ENCODE data around the gene PPP1CC.

PPP1CC gene

DNA sequence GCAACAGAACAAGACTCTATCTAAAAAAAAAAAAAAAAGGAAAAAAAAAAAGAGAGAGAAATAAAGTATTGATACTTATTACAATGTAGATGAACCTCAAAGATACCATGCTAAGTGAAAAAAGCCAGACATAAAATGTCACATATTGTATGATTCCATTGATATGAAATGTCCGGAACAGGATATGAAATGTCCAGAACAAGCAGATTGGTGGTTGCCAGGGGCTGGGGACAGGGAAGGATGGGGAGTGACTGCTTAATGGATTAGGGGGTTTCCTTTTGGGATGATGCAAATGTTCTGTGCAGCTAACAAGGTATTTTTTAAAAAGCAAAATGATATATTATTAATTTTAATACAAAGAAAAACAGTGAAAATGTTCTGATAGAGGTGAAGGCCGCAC lies 58.8 kb downstream of the PPP1CC start:
- DNase-seq: no peak

- no peak for DNase-seq
These were observed 62.7 kb downstream of the PPP1CC start for GRCh38 chr12:110680032-110680431.

- DNase-seq: no peak
These were observed 63.5 kb downstream of the PPP1CC start for GRCh38 chr12:110679201-110679600.

- DNase-seq: no peak
These were observed 64.7 kb downstream of the PPP1CC start for GRCh38 chr12:110677982-110678381.

DNA sequence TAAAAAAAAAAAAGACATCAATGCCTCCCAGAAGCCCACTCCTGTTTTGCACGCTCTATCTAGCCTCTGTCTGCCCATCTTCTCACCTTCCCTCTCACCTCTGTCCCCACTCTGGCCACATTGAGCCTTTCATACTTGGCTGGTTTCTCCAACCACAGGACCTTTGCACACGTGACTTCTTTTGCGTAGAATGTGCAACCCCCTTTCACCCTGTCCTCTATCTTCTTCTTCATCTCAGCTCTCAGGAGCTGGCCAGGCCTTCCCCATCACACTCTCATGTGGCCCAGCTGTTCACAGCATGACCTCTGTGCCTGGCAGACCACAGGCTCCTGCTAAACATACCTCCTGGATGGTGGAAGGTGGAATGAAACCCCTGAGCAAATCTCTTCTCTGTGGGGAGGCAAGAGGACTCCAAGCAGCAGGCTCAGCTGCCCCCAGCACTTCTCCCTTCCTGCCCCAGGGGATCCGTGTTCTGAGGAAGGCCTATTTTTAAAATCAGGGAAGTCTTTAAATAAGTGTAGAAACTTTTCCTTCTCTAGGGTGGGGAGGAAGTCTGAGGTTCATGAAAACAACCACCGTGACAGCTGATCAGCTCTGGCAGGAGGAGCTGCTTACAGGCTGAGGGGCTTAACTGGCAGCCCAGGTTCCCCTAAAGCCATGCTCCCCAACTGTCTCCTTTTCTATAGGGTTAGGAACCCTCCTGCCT lies 65.3 kb downstream of the PPP1CC start:
- no peak for DNase-seq

DNA sequence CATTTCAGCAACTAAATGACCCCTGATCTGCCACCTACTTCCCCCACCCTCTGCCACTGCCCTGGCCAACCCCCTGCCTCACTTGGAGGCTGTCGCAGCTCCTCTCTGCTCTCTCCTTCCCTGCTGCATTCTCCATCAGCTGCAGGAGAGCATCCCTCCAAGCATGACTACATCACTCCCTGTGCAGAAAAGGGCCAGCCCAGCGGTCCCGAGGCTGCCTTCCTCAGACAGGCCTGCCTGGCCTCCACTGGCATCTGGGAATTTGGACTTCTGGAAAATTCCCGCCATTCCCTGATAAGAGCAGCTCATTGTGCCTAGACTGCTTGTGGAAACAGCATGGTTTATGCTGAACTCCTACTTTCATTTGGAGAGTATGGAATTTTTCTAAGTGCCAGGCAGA lies 66.5 kb downstream of the PPP1CC start:
- no peak for DNase-seq

GRCh38 chr12:110670161-110670701 lies 72.5 kb downstream of the PPP1CC start:
- no peak for DNase-seq

All from NCI-H526 treated with DMSO at 0.1 percent for 48 hours (cell line).